ENCODE results near the gene ZNF800. TPM values are rescaled to one million over a fixed set of nuclear protein-coding genes. Genes with fewer than 3 reads are reported as not detected.
"Not testable (repeated sequence)": the region's sequence is repeated elsewhere in the genome, so short reads cannot be mapped to it uniquely, and the experiment has no call there.

The ZNF800 gene
- total RNA-seq, 4 donors from 2014 or later, result 27.1 to 61.6 (median 36.2) TPM

GRCh38 chr7:127437241-127437640 is 44.7 kb upstream of the ZNF800 start:
- intact Hi-C loops (cut with DNase I), result no loop called here
- 89 to 92% methylated on average over 3 of the region's 3 CpGs for WGBS, 2 donors

GRCh38 chr7:127429281-127429680 is 36.8 kb upstream of the ZNF800 start:
- H3K36me3 ChIP-seq, result not testable (repeated sequence)

More at GRCh38 chr7:127437241-127437640, 44.7 kb upstream of the ZNF800 start:
- TF ChIP-seq, protein P1, sequence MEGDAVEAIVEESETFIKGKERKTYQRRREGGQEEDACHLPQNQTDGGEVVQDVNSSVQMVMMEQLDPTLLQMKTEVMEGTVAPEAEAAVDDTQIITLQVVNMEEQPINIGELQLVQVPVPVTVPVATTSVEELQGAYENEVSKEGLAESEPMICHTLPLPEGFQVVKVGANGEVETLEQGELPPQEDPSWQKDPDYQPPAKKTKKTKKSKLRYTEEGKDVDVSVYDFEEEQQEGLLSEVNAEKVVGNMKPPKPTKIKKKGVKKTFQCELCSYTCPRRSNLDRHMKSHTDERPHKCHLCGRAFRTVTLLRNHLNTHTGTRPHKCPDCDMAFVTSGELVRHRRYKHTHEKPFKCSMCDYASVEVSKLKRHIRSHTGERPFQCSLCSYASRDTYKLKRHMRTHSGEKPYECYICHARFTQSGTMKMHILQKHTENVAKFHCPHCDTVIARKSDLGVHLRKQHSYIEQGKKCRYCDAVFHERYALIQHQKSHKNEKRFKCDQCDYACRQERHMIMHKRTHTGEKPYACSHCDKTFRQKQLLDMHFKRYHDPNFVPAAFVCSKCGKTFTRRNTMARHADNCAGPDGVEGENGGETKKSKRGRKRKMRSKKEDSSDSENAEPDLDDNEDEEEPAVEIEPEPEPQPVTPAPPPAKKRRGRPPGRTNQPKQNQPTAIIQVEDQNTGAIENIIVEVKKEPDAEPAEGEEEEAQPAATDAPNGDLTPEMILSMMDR (IDR thresholded peaks at IDR 0.05), result no peak
- no peak for TF ChIP-seq POLR2A (IDR thresholded peaks at IDR 0.05)
- Histone ChIP-seq H3K36me3 (no peaks in the 10 kb centered on the region), H3K4me3 (replicated peaks in 1 of 3) (no peak overlapping the region), H3K27me3 (no peaks in the 10 kb centered on the region), H3K27ac (no peak overlapping the region), H3K9me3 (no peaks in the 10 kb centered on the region), H3K4me1 (no peaks in the 10 kb centered on the region)
- no peak for DNase-seq

GRCh38 chr7:127419196-127419595 is 26.7 kb upstream of the ZNF800 start:
- Histone ChIP-seq H3K27me3 (no peaks in the 10 kb centered on the region), H3K36me3 (no peaks in the 10 kb centered on the region), H3K4me1 (no peaks in the 10 kb centered on the region), H3K4me3 (replicated peaks in 1 of 3) (no peak overlapping the region), H3K27ac (no peak overlapping the region), H3K9me3 (no peaks in the 10 kb centered on the region)
- DNase-seq, result no peak
- TF ChIP-seq, protein P1 (IDR thresholded peaks at IDR 0.05), result no peak
- no peak for TF ChIP-seq POLR2A (IDR thresholded peaks at IDR 0.05)
- intact Hi-C loops (cut with DNase I), result no loop called here
- WGBS, 2 donors, result 70 to 82% methylated on average over 2 of the region's 2 CpGs

More at GRCh38 chr7:127429281-127429680, 36.8 kb upstream of the ZNF800 start:
- H3K9me3 ChIP-seq; intact Hi-C loops (cut with DNase I); H3K27me3 ChIP-seq; H3K27ac ChIP-seq; H3K4me3 ChIP-seq (replicated peaks in 1 of 3); DNase-seq; H3K4me1 ChIP-seq: not testable (repeated sequence)
- WGBS, 2 donors, result 82 to 95% methylated on average over 7 to 16 of the region's 18 CpGs

- Histone ChIP-seq H3K36me3 (no peaks in the 10 kb centered on the region), H3K4me3 (replicated peaks in 1 of 3) (no peak overlapping the region), H3K4me1 (no peaks in the 10 kb centered on the region), H3K27me3 (no peaks in the 10 kb centered on the region), H3K9me3 (no peaks in the 10 kb centered on the region), H3K27ac (no peak overlapping the region)
- WGBS, 2 donors, result 45 to 74% methylated on average over 2 of the region's 2 CpGs
- DNase-seq, result no peak
- TF ChIP-seq POLR2A (IDR thresholded peaks at IDR 0.05), result no peak
- TF ChIP-seq, protein P1 (IDR thresholded peaks at IDR 0.05), result no peak
- intact Hi-C loops (cut with DNase I), result no loop called here
Measured at GRCh38 chr7:127418459-127418858, 26.0 kb upstream of the ZNF800 start.

- Histone ChIP-seq H3K4me3 (replicated peaks in 1 of 3) (no peak overlapping the region), H3K4me1 (no peaks in the 10 kb centered on the region), H3K27ac (no peak overlapping the region), H3K9me3 (no peaks in the 10 kb centered on the region), H3K27me3 (no peaks in the 10 kb centered on the region), H3K36me3 (no peaks in the 10 kb centered on the region)
- DNase-seq, result no peak
- WGBS, 2 donors, result 85 to 90% methylated on average over 4 of the region's 4 CpGs
- TF ChIP-seq POLR2A (IDR thresholded peaks at IDR 0.05), result no peak
- TF ChIP-seq, protein P1 (IDR thresholded peaks at IDR 0.05), result no peak
- intact Hi-C loops (cut with DNase I), result no loop called here
Measured at GRCh38 chr7:127417346-127417745, 24.8 kb upstream of the ZNF800 start.

Data from thyroid gland (tissue), 4 donors.